Measurements from ENCODE around the gene LHX3.
A peak's percentile ranks its signal among the peaks of the same experiment; 100 is the strongest.

LHX3 gene

GRCh38 chr9:136231478-136232297 is 26.8 kb upstream of the LHX3 start:
- H3K4me3 ChIP-seq (replicated peaks; ENCODE audit: low read depth, low read length): no peak overlapping the region
- no peak for DNase-seq (ENCODE audit: low read depth)
- TF ChIP-seq, protein P1, sequence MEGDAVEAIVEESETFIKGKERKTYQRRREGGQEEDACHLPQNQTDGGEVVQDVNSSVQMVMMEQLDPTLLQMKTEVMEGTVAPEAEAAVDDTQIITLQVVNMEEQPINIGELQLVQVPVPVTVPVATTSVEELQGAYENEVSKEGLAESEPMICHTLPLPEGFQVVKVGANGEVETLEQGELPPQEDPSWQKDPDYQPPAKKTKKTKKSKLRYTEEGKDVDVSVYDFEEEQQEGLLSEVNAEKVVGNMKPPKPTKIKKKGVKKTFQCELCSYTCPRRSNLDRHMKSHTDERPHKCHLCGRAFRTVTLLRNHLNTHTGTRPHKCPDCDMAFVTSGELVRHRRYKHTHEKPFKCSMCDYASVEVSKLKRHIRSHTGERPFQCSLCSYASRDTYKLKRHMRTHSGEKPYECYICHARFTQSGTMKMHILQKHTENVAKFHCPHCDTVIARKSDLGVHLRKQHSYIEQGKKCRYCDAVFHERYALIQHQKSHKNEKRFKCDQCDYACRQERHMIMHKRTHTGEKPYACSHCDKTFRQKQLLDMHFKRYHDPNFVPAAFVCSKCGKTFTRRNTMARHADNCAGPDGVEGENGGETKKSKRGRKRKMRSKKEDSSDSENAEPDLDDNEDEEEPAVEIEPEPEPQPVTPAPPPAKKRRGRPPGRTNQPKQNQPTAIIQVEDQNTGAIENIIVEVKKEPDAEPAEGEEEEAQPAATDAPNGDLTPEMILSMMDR (IDR thresholded peaks at IDR 0.05; ENCODE audit: low read length, missing control alignments): no peak

GRCh38 chr9:136230773-136231172 is 25.8 kb upstream of the LHX3 start:
- TF ChIP-seq, protein P1 (IDR thresholded peaks at IDR 0.05; ENCODE audit: low read length, missing control alignments): no peak
- DNase-seq (ENCODE audit: low read depth): no peak
- H3K4me3 ChIP-seq (replicated peaks; ENCODE audit: low read depth, low read length): no peak overlapping the region

DNA sequence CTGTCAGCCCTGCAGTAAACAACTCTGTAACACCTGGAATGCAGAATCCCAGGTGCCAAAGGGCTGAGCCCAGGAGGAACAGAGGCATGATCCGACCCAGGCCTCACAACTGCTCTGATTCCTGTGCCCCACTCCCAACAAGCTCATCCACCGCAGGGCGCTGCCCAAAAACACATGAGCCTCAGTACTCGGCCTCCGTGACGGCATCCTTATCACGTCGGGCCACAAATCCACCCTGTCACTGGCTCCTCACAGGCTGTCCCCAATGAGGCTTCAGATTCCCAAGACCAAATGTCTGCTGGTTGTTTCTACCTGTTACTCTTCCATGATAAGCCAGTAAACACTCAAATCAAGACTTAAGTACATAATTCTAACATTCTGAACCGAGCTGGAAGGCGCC is 25.4 kb upstream of the LHX3 start:
- TF ChIP-seq, protein P1 (IDR thresholded peaks at IDR 0.05; ENCODE audit: low read length, missing control alignments): no peak
- no peak overlapping the region for H3K4me3 ChIP-seq (replicated peaks; ENCODE audit: low read depth, low read length)
- DNase-seq (ENCODE audit: low read depth): no peak

DNA sequence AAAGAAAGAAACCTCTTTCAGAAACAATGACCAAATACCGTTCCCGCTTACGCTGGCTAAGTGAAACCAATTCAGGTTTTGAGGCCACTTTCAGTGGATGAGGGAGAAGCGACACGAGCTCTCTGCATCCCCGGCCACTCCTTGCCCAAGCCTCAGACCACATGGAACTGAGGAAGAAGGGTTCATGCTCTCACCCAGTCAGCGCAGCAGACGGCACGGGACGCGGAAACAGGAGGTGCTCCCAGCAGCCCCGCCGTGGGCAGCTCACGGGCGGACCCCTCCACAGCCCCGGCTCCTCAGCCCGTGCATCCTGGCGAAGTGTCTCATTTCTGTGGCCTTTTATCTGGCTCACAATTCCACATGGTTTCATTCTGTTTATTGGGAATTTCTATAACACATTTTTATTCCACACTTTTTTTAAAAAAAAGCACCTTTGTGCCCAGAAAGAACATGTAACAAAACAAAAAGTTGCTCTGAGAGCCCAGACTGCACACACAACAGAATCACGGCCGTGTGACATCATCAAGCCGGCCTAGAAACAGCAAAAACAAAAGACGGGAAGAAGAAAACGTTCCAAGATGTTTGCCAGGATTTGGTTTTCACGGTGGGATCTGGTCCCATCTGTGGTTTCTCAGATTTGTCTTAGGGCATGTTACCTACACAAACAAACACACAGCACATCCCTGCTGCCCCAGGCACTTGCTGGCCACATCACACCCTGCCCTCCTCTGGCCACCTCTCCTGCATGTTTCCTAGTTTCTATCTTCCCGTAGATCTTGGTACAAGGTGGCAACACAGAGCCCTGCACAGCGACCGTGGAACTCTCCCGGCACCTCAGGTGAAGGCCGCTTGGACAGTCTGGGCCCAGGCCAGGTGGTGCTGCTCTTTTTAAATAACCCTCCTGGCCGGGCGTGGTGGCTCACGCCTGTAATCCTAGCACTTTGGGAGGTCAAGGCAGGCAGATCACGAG is 24.5 kb upstream of the LHX3 start:
- no peak for DNase-seq (ENCODE audit: low read depth)
- H3K4me3 ChIP-seq (replicated peaks; ENCODE audit: low read depth, low read length): no peak overlapping the region
- TF ChIP-seq, protein P1 (IDR thresholded peaks at IDR 0.05; ENCODE audit: low read length, missing control alignments): no peak

- TF ChIP-seq, protein P1 (IDR thresholded peaks at IDR 0.05; ENCODE audit: low read length, missing control alignments): no peak
- no peak overlapping the region for H3K4me3 ChIP-seq (replicated peaks; ENCODE audit: low read depth, low read length)
- peak; percentile 48 for DNase-seq (ENCODE audit: low read depth)
These were observed 23.4 kb upstream of the LHX3 start for GRCh38 chr9:136228107-136228875.

- H3K4me3 ChIP-seq (replicated peaks; ENCODE audit: low read depth, low read length): no peak overlapping the region
- TF ChIP-seq, protein P1 (IDR thresholded peaks at IDR 0.05; ENCODE audit: low read length, missing control alignments): no peak
- DNase-seq (ENCODE audit: low read depth): no peak
These were observed 21.9 kb upstream of the LHX3 start for GRCh38 chr9:136226680-136227407.

Data from fibroblast of pulmonary artery (primary cell).